PC-3 (cell line): ENCODE results near the gene ZBTB40. TPM values are rescaled to one million over a fixed set of nuclear protein-coding genes. Genes with fewer than 3 reads are reported as not detected.

Source experiments
- ATAC-seq: fragments of 200-7000 bp; cut with Tn5 transposase; 2 replicates; pipeline ENCODE4 v1.9.1; 2020; ENCODE audit warnings: mild to moderate bottlenecking, moderate library complexity
- BruUV-seq: library from RNA; stranded (reverse); fragments of 400-500 nt; replicated peaks from 2 replicates; lab custom pipeline; 2021; lab: Mats Ljungman, UMichigan
- CTCF ChIA-PET: fragments of 300-600 bp; sonication (Branson Sonifier 250); formaldehyde crosslinking; loops from one replicate; lab custom pipeline; 2022; ENCODE audit warnings: antibody characterized with exemption; lab: Charles Lee
- POLR2A ChIA-PET: fragments of 300-600 bp; sonication (Branson Sonifier 250); formaldehyde crosslinking; loops from one replicate; lab custom pipeline; 2022; ENCODE audit warnings: antibody characterized with exemption; ENCODE audit not compliant: unreplicated experiment; lab: Charles Lee
- DNase-seq: peaks from one replicate; pipeline ENCODE4 v3.0.0-alpha.2; 2015
- H2AFZ ChIP-seq: fragments of 300-600 bp; sonication (generic); 2 replicates; pipeline ENCODE4 v1.6.0; 2016; ENCODE audit warnings: antibody characterized with exemption, low read length
- H3F3A ChIP-seq: fragments of 300-600 bp; sonication (generic); one replicate; pipeline ENCODE4 v1.6.0; 2017; ENCODE audit warnings: antibody characterized with exemption, low read length, control low read depth, mild to moderate bottlenecking; ENCODE audit not compliant: unreplicated experiment
- H3K27ac ChIP-seq: fragments of 300-600 bp; sonication (generic); 2 replicates; pipeline ENCODE4 v1.5.1; 2016; ENCODE audit warnings: mild to moderate bottlenecking, low read length
- H3K27me3 ChIP-seq: fragments of 300-600 bp; sonication (generic); 2 replicates; pipeline ENCODE4 v1.6.1; 2016; ENCODE audit warnings: low read length, mixed read lengths
- H3K36me3 ChIP-seq: fragments of 300-600 bp; sonication (generic); 2 replicates; pipeline ENCODE4 v1.6.1; 2016; ENCODE audit warnings: low read depth, mixed run types, low read length, mixed read lengths
- H3K4me1 ChIP-seq: fragments of 300-600 bp; sonication (generic); 2 replicates; pipeline ENCODE4 v1.5.1; 2016; ENCODE audit warnings: low read length; ENCODE audit not compliant: insufficient read depth
- H3K4me2 ChIP-seq: fragments of 300-600 bp; sonication (generic); 2 replicates; pipeline ENCODE4 v1.6.0; 2016; ENCODE audit warnings: low read length
- H3K4me3 ChIP-seq: fragments of 300-600 bp; sonication (generic); 2 replicates; pipeline ENCODE4 v1.5.1; 2016; ENCODE audit warnings: mild to moderate bottlenecking, low read length, mixed read lengths
- H3K79me2 ChIP-seq: fragments of 300-600 bp; sonication (generic); 2 replicates; pipeline ENCODE4 v1.6.1; 2017; ENCODE audit warnings: low read length, mixed read lengths
- H3K9ac ChIP-seq: fragments of 300-600 bp; sonication (generic); 2 replicates; pipeline ENCODE4 v1.6.0; 2016; ENCODE audit warnings: mild to moderate bottlenecking, low read length
- H3K9me2 ChIP-seq: fragments of 300-600 bp; sonication (generic); replicated peaks from 2 replicates; pipeline ENCODE4 v1.6.1; 2016; ENCODE audit warnings: mixed run types, low read length, mixed read lengths
- H3K9me3 ChIP-seq: fragments of 300-600 bp; sonication (generic); 2 replicates; pipeline ENCODE4 v1.6.1; 2016; ENCODE audit warnings: low read length, mixed read lengths
- H4K20me1 ChIP-seq: fragments of 300-600 bp; sonication (generic); 2 replicates; pipeline ENCODE4 v1.6.1; 2016; ENCODE audit warnings: low read length, mixed read lengths
- CTCF ChIP-seq: fragments of 300-600 bp; sonication (generic); conservative IDR thresholded peaks from 2 replicates; pipeline ENCODE4 v1.5.1; 2017; ENCODE audit warnings: antibody characterized with exemption, low read depth, mild to moderate bottlenecking, low read length
- EZH2 ChIP-seq: fragments of 300-600 bp; sonication (generic); IDR thresholded peaks from one replicate; pipeline ENCODE4 v1.6.1; 2017; ENCODE audit warnings: antibody characterized with exemption, mild to moderate bottlenecking, low read length; ENCODE audit not compliant: unreplicated experiment
- EZH2phosphoT487 ChIP-seq: fragments of 300-600 bp; sonication (generic); IDR thresholded peaks from 2 replicates; pipeline ENCODE4 v1.6.1; 2018; ENCODE audit warnings: mild to moderate bottlenecking, antibody characterized with exemption, low read length, borderline replicate concordance
- intact Hi-C: fragments of 100-400 bp; cut with micrococcal nuclease; formaldehyde crosslinking; loops from 2 replicates; pipeline ENCODE4 v1.9.0; 2023
- total RNA-seq: library from RNA; depleted of rRNA; stranded (reverse); fragments of >200 nt; gene quantifications from 2 replicates; pipeline ENCODE4 v1.2.3, GENCODE V29; 2014

ZBTB40 gene
- total RNA-seq, 1 experiment from 2014 or later, result 20.2 TPM

GRCh38 chr1:22566161-22566560, 114.5 kb downstream of the ZBTB40 start:
- TF ChIP-seq CTCF (no peak), EZH2 (no peak), EZH2phosphoT487 (no peak)
- no TSS peak for BruUV-seq
- Histone ChIP-seq H3K4me2 (no peak overlapping the region), H3K27ac (no peak overlapping the region), H3K9me3 (no peaks in the 10 kb centered on the region), H3K4me3 (no peak overlapping the region), H3K9me2 (no peaks in the 10 kb centered on the region), H2AFZ (no peak overlapping the region), H3K9ac (no peak overlapping the region), H3K36me3 (no peaks in the 10 kb centered on the region), H3K27me3 (peaks cover 41% of the 10 kb centered on the region), H3F3A (no peaks in the 10 kb centered on the region), H3K4me1 (no peaks in the 10 kb centered on the region), H4K20me1 (no peaks in the 10 kb centered on the region), H3K79me2 (no peaks in the 10 kb centered on the region)
- POLR2A ChIA-PET, result no interaction called here
- CTCF ChIA-PET, result no interaction called here
- ATAC-seq (no peak), DNase-seq (no peak)
- intact Hi-C loops, result no loop called here

GRCh38 chr1:22567197-22567596, 115.5 kb downstream of the ZBTB40 start:
- Histone ChIP-seq H3K4me1 (no peaks in the 10 kb centered on the region), H3K36me3 (no peaks in the 10 kb centered on the region), H3K79me2 (no peaks in the 10 kb centered on the region), H4K20me1 (no peaks in the 10 kb centered on the region), H3K4me2 (no peak overlapping the region), H3K4me3 (no peak overlapping the region), H3K9me3 (no peaks in the 10 kb centered on the region), H3K27me3 (peaks cover 30% of the 10 kb centered on the region), H2AFZ (no peak overlapping the region), H3K27ac (no peak overlapping the region), H3K9me2 (no peaks in the 10 kb centered on the region), H3K9ac (no peak overlapping the region), H3F3A (no peaks in the 10 kb centered on the region)
- BruUV-seq, result no TSS peak
- intact Hi-C loops, result no loop called here
- POLR2A ChIA-PET, result no interaction called here
- CTCF ChIA-PET, result no interaction called here
- DNase-seq, result no peak
- no peak for ATAC-seq
- TF ChIP-seq CTCF (no peak), EZH2phosphoT487 (no peak), EZH2 (no peak)

GRCh38 chr1:22567994-22568393, 116.3 kb downstream of the ZBTB40 start:
- intact Hi-C loops, result no loop called here
- Histone ChIP-seq H3K4me3 (no peak overlapping the region), H3K9me2 (no peaks in the 10 kb centered on the region), H3K79me2 (no peaks in the 10 kb centered on the region), H3K9me3 (no peaks in the 10 kb centered on the region), H3K27me3 (peaks cover 29% of the 10 kb centered on the region), H4K20me1 (no peaks in the 10 kb centered on the region), H3K27ac (no peak overlapping the region), H3K36me3 (no peaks in the 10 kb centered on the region), H3K9ac (no peak overlapping the region), H3F3A (no peaks in the 10 kb centered on the region), H3K4me2 (no peak overlapping the region), H3K4me1 (no peaks in the 10 kb centered on the region), H2AFZ (no peak overlapping the region)
- CTCF ChIA-PET, result no interaction called here
- no peak for TF ChIP-seq EZH2
- TF ChIP-seq CTCF, result no peak
- no peak for TF ChIP-seq EZH2phosphoT487
- POLR2A ChIA-PET, result no interaction called here
- no peak for ATAC-seq
- no peak for DNase-seq
- no TSS peak for BruUV-seq
